K562 (cell line): Measurements from ENCODE around the gene ZNF441. TPM values are rescaled to one million over a fixed set of nuclear protein-coding genes. Genes with fewer than 3 reads are reported as not detected.

Experiments
- CSDE1 ChIP-seq, 2 experiments: fragments of 450-650 bp; IDR thresholded peaks; 2 replicates each; pipeline ENCODE4 v1.6.1; 2016; ENCODE audit warnings: mild to moderate bottlenecking in 1 of 2
- FOXK2 ChIP-seq, 2 experiments: fragments of 450-650 bp; IDR thresholded peaks in 1 of 2; conservative IDR thresholded peaks in 1 of 2; 2 replicates each; pipeline ENCODE4 v1.6.1; 2016; ENCODE audit warnings: low read depth in 2 of 2, mild to moderate bottlenecking in 1 of 2
- HNRNPK ChIP-seq: fragments of 200-400 bp; formaldehyde crosslinking; IDR thresholded peaks from one replicate; pipeline ENCODE4 v1.6.1; 2018; ENCODE audit warnings: mild to moderate bottlenecking, low read depth, low read length; ENCODE audit not compliant: poor library complexity, severe bottlenecking
- KDM1A ChIP-seq, 2 experiments: fragments of 450-650 bp; IDR thresholded peaks; 2 replicates each; pipeline ENCODE4 v1.6.1; 2016; ENCODE audit warnings: mild to moderate bottlenecking in 2 of 2
- KDM4B ChIP-seq, 2 experiments: fragments of 450-650 bp in 1 of 2; sonication (generic) in 1 of 2; IDR thresholded peaks; 2 replicates each; pipeline ENCODE4 v1.6.1; 2016 to 2017; ENCODE audit warnings: borderline replicate concordance in 2 of 2, antibody characterized with exemption in 1 of 2, low read depth in 1 of 2, mild to moderate bottlenecking in 1 of 2
- MCM5 ChIP-seq: fragments of 450-650 bp; IDR thresholded peaks from 2 replicates; pipeline ENCODE4 v1.6.1; 2016; ENCODE audit warnings: low read depth
- RCOR1 ChIP-seq, 2 experiments: IDR thresholded peaks; 2 replicates each; pipeline ENCODE4 v1.6.1; 2012; ENCODE audit warnings: low read depth in 2 of 2, low read length in 2 of 2, borderline replicate concordance in 1 of 2, improper control_type of control experiment in 1 of 2
- RFX1 ChIP-seq: fragments of 450-650 bp; IDR thresholded peaks from 2 replicates; pipeline ENCODE4 v1.6.1; 2016; ENCODE audit warnings: mild to moderate bottlenecking, moderate library complexity
- TEAD2 ChIP-seq: fragments of 450-650 bp; IDR thresholded peaks from 2 replicates; pipeline ENCODE4 v1.6.1; 2016; ENCODE audit warnings: missing genetic modification characterization, control low read depth, missing compliant biosample characterization
- ZNF778 ChIP-seq: fragments of 450-650 bp; formaldehyde crosslinking; IDR thresholded peaks from 2 replicates; pipeline ENCODE4 v1.4.0; 2020; ENCODE audit warnings: mild to moderate bottlenecking, moderate library complexity
- polyA plus RNA-seq, 8 experiments: library from polyadenylated mRNA; depleted of rRNA in 4 of 8; stranded (reverse) in 5 of 8; unstranded in 3 of 8; fragments of >200 nt; fragmentation: Nextera tagmentation in 2 of 8; fragmentation: Illumina TruSeq in 1 of 8; extraction: Ambion mirVana in 2 of 8; extraction: Trizol in 1 of 8; gene quantifications; 2 replicates each; pipeline versions ENCODE4 v1.2.1 to v1.2.3, GENCODE V29; 2011 to 2014; ENCODE audit warnings: inconsistent platforms in 1 of 8, missing spikeins in 1 of 8
- total RNA-seq, 7 experiments: library from RNA; depleted of rRNA in 6 of 7; stranded (reverse); fragments of >200 nt in 6 of 7; fragmentation: Illumina TruSeq in 2 of 7; extraction: Trizol in 2 of 7; gene quantifications; 2 replicates each; pipeline versions ENCODE4 v1.2.1 to v1.2.3, GENCODE V29; 2011 to 2021; ENCODE audit warnings: low replicate concordance in 1 of 7
- TF ChIP-seq, protein P1 (sequence below), 2 experiments: IDR thresholded peaks; 2 replicates each; pipeline ENCODE4 v1.6.1; 2012; ENCODE audit warnings: improper control_type of control experiment in 2 of 2, low read depth in 2 of 2, low read length in 2 of 2, borderline replicate concordance in 1 of 2
- TF ChIP-seq, protein P2 (sequence below): IDR thresholded peaks from 2 replicates; pipeline ENCODE4 v1.6.1; 2011; ENCODE audit not compliant: insufficient read length; ENCODE audit errors: extremely low read depth
- TF ChIP-seq, protein P3 (sequence below): sonication (generic); formaldehyde crosslinking; IDR thresholded peaks from 2 replicates; pipeline ENCODE4 v1.8.0; 2022; ENCODE audit warnings: mild to moderate bottlenecking, low read depth, missing genetic modification reagents
- TF ChIP-seq, protein P4 (sequence below): fragments of 250-450 bp; sonication (Bioruptor Pico); IDR thresholded peaks from 2 replicates; pipeline ENCODE4 v1.4.0; 2020
- TF ChIP-seq, protein P5 (sequence below): sonication (generic); formaldehyde crosslinking; IDR thresholded peaks from 2 replicates; pipeline ENCODE4 v1.5.0; 2020; ENCODE audit warnings: missing genetic modification reagents

Gene ZNF441
- total and polyA plus RNA-seq, 9 of the 15 experiments (the other 6 are each of a cell fraction or from before 2014, with no cell fraction given) = 1.9 to 14.0 (median 7.8) TPM

DNA sequence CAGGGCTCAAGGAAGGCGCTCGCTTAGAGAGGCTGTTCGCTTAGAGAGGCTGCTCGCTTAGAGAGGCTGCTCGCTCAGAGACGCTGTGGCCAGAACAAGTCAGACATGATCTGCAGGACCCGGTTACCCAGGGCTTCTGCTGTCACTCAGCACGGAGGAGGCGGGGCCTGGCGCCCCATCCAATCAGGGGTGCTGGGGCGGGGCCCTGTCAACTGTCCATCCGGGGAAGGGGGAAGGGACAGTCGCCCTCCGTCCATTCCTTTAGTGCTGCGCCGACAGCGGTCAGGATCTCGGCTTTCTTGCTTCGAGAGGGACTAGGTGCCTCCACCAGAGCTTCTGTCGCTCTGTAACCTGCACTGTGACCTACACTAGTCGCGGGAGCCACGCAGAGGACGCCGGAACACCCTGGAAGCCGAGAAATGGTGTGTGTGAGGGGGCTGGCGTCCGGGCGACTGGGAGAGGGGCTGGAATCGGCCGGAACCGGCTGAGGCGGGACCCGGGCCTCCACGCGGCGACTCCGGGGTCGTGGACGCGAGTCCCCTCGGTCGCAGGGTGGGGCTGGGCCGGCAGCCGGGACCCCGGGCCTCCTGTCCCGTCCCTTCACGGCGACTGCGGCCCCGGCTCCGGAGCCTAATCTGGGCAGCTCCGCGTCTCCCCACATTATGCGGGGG is 47.4 kb downstream of the ZNF441 start, which contains the start of gene ZNF440 (continued):
- TF ChIP-seq ZNF778 (no peak), KDM1A (IDR thresholded peaks at IDR 0.05) (no peak), TEAD2 (no peak), KDM4B (IDR thresholded peaks at IDR 0.05; ENCODE audit: borderline replicate concordance in 2 of 2, low read depth in 1 of 2) (no peak), CSDE1 (IDR thresholded peaks at IDR 0.05) (no peak), RCOR1 (IDR thresholded peaks at IDR 0.05; ENCODE audit: borderline replicate concordance in 1 of 2, low read depth in 2 of 2, low read length in 2 of 2) (no peak; a peak in 1 of 4 replicates), HNRNPK (no peak), FOXK2 (conservative IDR thresholded peaks at IDR 0.05 in 1 of 2, IDR thresholded peaks at IDR 0.05 in 1 of 2; ENCODE audit: low read depth in 2 of 2) (no peak), RFX1 (peak; percentile 82), MCM5 (no peak)
- TF ChIP-seq, protein P1, sequence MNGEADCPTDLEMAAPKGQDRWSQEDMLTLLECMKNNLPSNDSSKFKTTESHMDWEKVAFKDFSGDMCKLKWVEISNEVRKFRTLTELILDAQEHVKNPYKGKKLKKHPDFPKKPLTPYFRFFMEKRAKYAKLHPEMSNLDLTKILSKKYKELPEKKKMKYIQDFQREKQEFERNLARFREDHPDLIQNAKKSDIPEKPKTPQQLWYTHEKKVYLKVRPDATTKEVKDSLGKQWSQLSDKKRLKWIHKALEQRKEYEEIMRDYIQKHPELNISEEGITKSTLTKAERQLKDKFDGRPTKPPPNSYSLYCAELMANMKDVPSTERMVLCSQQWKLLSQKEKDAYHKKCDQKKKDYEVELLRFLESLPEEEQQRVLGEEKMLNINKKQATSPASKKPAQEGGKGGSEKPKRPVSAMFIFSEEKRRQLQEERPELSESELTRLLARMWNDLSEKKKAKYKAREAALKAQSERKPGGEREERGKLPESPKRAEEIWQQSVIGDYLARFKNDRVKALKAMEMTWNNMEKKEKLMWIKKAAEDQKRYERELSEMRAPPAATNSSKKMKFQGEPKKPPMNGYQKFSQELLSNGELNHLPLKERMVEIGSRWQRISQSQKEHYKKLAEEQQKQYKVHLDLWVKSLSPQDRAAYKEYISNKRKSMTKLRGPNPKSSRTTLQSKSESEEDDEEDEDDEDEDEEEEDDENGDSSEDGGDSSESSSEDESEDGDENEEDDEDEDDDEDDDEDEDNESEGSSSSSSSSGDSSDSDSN (IDR thresholded peaks at IDR 0.05; ENCODE audit: borderline replicate concordance in 1 of 2, low read depth in 2 of 2, low read length in 2 of 2) = 0 out of 4 replicates have a peak, but pooled peaks of 1 of the 2 experiments have one; percentile 24
- TF ChIP-seq, protein P2, sequence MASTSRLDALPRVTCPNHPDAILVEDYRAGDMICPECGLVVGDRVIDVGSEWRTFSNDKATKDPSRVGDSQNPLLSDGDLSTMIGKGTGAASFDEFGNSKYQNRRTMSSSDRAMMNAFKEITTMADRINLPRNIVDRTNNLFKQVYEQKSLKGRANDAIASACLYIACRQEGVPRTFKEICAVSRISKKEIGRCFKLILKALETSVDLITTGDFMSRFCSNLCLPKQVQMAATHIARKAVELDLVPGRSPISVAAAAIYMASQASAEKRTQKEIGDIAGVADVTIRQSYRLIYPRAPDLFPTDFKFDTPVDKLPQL = no peak
- TF ChIP-seq, protein P3, sequence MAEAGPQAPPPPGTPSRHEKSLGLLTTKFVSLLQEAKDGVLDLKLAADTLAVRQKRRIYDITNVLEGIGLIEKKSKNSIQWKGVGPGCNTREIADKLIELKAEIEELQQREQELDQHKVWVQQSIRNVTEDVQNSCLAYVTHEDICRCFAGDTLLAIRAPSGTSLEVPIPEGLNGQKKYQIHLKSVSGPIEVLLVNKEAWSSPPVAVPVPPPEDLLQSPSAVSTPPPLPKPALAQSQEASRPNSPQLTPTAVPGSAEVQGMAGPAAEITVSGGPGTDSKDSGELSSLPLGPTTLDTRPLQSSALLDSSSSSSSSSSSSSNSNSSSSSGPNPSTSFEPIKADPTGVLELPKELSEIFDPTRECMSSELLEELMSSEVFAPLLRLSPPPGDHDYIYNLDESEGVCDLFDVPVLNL = no peak
- TF ChIP-seq, protein P4, sequence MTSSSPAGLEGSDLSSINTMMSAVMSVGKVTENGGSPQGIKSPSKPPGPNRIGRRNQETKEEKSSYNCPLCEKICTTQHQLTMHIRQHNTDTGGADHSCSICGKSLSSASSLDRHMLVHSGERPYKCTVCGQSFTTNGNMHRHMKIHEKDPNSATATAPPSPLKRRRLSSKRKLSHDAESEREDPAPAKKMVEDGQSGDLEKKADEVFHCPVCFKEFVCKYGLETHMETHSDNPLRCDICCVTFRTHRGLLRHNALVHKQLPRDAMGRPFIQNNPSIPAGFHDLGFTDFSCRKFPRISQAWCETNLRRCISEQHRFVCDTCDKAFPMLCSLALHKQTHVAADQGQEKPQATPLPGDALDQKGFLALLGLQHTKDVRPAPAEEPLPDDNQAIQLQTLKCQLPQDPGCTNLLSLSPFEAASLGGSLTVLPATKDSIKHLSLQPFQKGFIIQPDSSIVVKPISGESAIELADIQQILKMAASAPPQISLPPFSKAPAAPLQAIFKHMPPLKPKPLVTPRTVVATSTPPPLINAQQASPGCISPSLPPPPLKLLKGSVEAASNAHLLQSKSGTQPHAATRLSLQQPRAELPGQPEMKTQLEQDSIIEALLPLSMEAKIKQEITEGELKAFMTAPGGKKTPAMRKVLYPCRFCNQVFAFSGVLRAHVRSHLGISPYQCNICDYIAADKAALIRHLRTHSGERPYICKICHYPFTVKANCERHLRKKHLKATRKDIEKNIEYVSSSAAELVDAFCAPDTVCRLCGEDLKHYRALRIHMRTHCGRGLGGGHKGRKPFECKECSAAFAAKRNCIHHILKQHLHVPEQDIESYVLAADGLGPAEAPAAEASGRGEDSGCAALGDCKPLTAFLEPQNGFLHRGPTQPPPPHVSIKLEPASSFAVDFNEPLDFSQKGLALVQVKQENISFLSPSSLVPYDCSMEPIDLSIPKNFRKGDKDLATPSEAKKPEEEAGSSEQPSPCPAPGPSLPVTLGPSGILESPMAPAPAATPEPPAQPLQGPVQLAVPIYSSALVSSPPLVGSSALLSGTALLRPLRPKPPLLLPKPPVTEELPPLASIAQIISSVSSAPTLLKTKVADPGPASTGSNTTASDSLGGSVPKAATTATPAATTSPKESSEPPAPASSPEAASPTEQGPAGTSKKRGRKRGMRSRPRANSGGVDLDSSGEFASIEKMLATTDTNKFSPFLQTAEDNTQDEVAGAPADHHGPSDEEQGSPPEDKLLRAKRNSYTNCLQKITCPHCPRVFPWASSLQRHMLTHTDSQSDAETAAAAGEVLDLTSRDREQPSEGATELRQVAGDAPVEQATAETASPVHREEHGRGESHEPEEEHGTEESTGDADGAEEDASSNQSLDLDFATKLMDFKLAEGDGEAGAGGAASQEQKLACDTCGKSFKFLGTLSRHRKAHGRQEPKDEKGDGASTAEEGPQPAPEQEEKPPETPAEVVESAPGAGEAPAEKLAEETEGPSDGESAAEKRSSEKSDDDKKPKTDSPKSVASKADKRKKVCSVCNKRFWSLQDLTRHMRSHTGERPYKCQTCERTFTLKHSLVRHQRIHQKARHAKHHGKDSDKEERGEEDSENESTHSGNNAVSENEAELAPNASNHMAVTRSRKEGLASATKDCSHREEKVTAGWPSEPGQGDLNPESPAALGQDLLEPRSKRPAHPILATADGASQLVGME (CRISPR knock-in tag) = no peak
- TF ChIP-seq, protein P5, sequence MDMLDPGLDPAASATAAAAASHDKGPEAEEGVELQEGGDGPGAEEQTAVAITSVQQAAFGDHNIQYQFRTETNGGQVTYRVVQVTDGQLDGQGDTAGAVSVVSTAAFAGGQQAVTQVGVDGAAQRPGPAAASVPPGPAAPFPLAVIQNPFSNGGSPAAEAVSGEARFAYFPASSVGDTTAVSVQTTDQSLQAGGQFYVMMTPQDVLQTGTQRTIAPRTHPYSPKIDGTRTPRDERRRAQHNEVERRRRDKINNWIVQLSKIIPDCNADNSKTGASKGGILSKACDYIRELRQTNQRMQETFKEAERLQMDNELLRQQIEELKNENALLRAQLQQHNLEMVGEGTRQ (CRISPR knock-in tag) = no peak
